ENCODE measurements around the gene RCL1. TPM values are rescaled to one million over a fixed set of nuclear protein-coding genes. Genes with fewer than 3 reads are reported as not detected.
A peak's percentile ranks its signal among the peaks of the same experiment; 100 is the strongest.

Gene RCL1
- total RNA-seq, 1 donor from 2014 or later = 34.5 TPM

GRCh38 chr9:4840018-4840417 lies 47.3 kb downstream of the RCL1 start:
- Mint-ChIP-seq H3K9me3 (no peaks in the 10 kb centered on the region), H3K36me3 (ENCODE audit: low read depth) (peaks cover 80% of the 10 kb centered on the region), H3K27me3 (ENCODE audit: low read depth) (no peaks in the 10 kb centered on the region), H3K4me3 (ENCODE audit: low read depth) (no peak overlapping the region), H3K27ac (peak overlapping the region; percentile 3), H3K4me1 (ENCODE audit: low read depth) (peaks cover 56% of the 10 kb centered on the region)
- intact Hi-C loops (cut with micrococcal nuclease) = no loop called here
- DNase-seq (ENCODE audit: low spot score) = no peak

GRCh38 chr9:4842213-4842612 lies 49.5 kb downstream of the RCL1 start:
- peak overlapping the region; percentile 41 for H3K27ac Mint-ChIP-seq

GRCh38 chr9:4842734-4843133 lies 50.0 kb downstream of the RCL1 start:
- Mint-ChIP-seq H3K36me3 (ENCODE audit: low read depth) (peaks cover 70% of the 10 kb centered on the region), H3K4me1 (ENCODE audit: low read depth) (peaks cover 41% of the 10 kb centered on the region), H3K27me3 (ENCODE audit: low read depth) (no peaks in the 10 kb centered on the region), H3K4me3 (ENCODE audit: low read depth) (no peak overlapping the region), H3K27ac (no peak overlapping the region), H3K9me3 (no peaks in the 10 kb centered on the region)
- no peak for DNase-seq (ENCODE audit: low spot score)
- intact Hi-C loops (cut with micrococcal nuclease) = no loop called here

More at GRCh38 chr9:4842213-4842612, 49.5 kb downstream of the RCL1 start:
- peaks cover 43% of the 10 kb centered on the region for H3K4me1 Mint-ChIP-seq (ENCODE audit: low read depth)
- DNase-seq (ENCODE audit: low spot score) = no peak
- no peaks in the 10 kb centered on the region for H3K9me3 Mint-ChIP-seq
- intact Hi-C loops (cut with micrococcal nuclease) = no loop called here
- H3K27me3 Mint-ChIP-seq (ENCODE audit: low read depth) = no peaks in the 10 kb centered on the region
- H3K4me3 Mint-ChIP-seq (ENCODE audit: low read depth) = no peak overlapping the region
- peaks cover 75% of the 10 kb centered on the region for H3K36me3 Mint-ChIP-seq (ENCODE audit: low read depth)

- H3K27me3 Mint-ChIP-seq (ENCODE audit: low read depth) = no peaks in the 10 kb centered on the region
- H3K4me3 Mint-ChIP-seq (ENCODE audit: low read depth) = no peak overlapping the region
- H3K27ac Mint-ChIP-seq = peak overlapping the region; percentile 25
- H3K4me1 Mint-ChIP-seq (ENCODE audit: low read depth) = peaks cover 30% of the 10 kb centered on the region
- H3K9me3 Mint-ChIP-seq = no peaks in the 10 kb centered on the region
- intact Hi-C loops (cut with micrococcal nuclease) = no loop called here
- no peak for DNase-seq (ENCODE audit: low spot score)
- H3K36me3 Mint-ChIP-seq (ENCODE audit: low read depth) = peaks cover 58% of the 10 kb centered on the region
These were observed 51.5 kb downstream of the RCL1 start for GRCh38 chr9:4844056-4844838.

GRCh38 chr9:4849369-4849768 lies 56.6 kb downstream of the RCL1 start:
- no peak for DNase-seq (ENCODE audit: low spot score)
- Mint-ChIP-seq H3K27ac (no peak overlapping the region), H3K27me3 (ENCODE audit: low read depth) (no peaks in the 10 kb centered on the region), H3K4me3 (ENCODE audit: low read depth) (no peak overlapping the region), H3K9me3 (no peaks in the 10 kb centered on the region), H3K36me3 (ENCODE audit: low read depth) (peaks cover 40% of the 10 kb centered on the region), H3K4me1 (ENCODE audit: low read depth) (peaks cover 6% of the 10 kb centered on the region)
- intact Hi-C loops (cut with micrococcal nuclease) = no loop called here

GRCh38 chr9:4850603-4851310 lies 58.0 kb downstream of the RCL1 start:
- Mint-ChIP-seq H3K9me3 (no peaks in the 10 kb centered on the region), H3K4me3 (ENCODE audit: low read depth) (peak overlapping the region; percentile 40), H3K27me3 (ENCODE audit: low read depth) (no peaks in the 10 kb centered on the region), H3K27ac (peak overlapping the region; percentile 81), H3K36me3 (ENCODE audit: low read depth) (peaks cover 32% of the 10 kb centered on the region), H3K4me1 (ENCODE audit: low read depth) (peaks cover 11% of the 10 kb centered on the region)
- intact Hi-C loops (cut with micrococcal nuclease) = no loop called here
- no peak for DNase-seq (ENCODE audit: low spot score)

GRCh38 chr9:4852419-4852818 lies 59.7 kb downstream of the RCL1 start:
- H3K4me3 Mint-ChIP-seq (ENCODE audit: low read depth) = no peak overlapping the region
- H3K9me3 Mint-ChIP-seq = no peaks in the 10 kb centered on the region
- intact Hi-C loops (cut with micrococcal nuclease) = no loop called here
- peaks cover 26% of the 10 kb centered on the region for H3K4me1 Mint-ChIP-seq (ENCODE audit: low read depth)
- no peak for DNase-seq (ENCODE audit: low spot score)
- H3K27me3 Mint-ChIP-seq (ENCODE audit: low read depth) = no peaks in the 10 kb centered on the region
- peaks cover 35% of the 10 kb centered on the region for H3K36me3 Mint-ChIP-seq (ENCODE audit: low read depth)
- no peak overlapping the region for H3K27ac Mint-ChIP-seq

GRCh38 chr9:4854265-4854590 lies 61.5 kb downstream of the RCL1 start:
- Mint-ChIP-seq H3K27ac (no peak overlapping the region), H3K36me3 (ENCODE audit: low read depth) (peaks cover 52% of the 10 kb centered on the region), H3K9me3 (no peaks in the 10 kb centered on the region), H3K27me3 (ENCODE audit: low read depth) (no peaks in the 10 kb centered on the region), H3K4me1 (ENCODE audit: low read depth) (peaks cover 30% of the 10 kb centered on the region), H3K4me3 (ENCODE audit: low read depth) (no peak overlapping the region)
- intact Hi-C loops (cut with micrococcal nuclease) = no loop called here
- DNase-seq (ENCODE audit: low spot score) = no peak

GRCh38 chr9:4855841-4856240 lies 63.1 kb downstream of the RCL1 start:
- Mint-ChIP-seq H3K36me3 (ENCODE audit: low read depth) (peaks cover 67% of the 10 kb centered on the region), H3K27me3 (ENCODE audit: low read depth) (no peaks in the 10 kb centered on the region), H3K27ac (peak overlapping the region; percentile 30), H3K4me3 (ENCODE audit: low read depth) (no peak overlapping the region), H3K9me3 (no peaks in the 10 kb centered on the region), H3K4me1 (ENCODE audit: low read depth) (peaks cover 32% of the 10 kb centered on the region)
- intact Hi-C loops (cut with micrococcal nuclease) = no loop called here
- no peak for DNase-seq (ENCODE audit: low spot score)

GRCh38 chr9:4857163-4857810 lies 64.5 kb downstream of the RCL1 start:
- no peaks in the 10 kb centered on the region for H3K9me3 Mint-ChIP-seq
- no peak overlapping the region for H3K4me3 Mint-ChIP-seq (ENCODE audit: low read depth)
- H3K4me1 Mint-ChIP-seq (ENCODE audit: low read depth) = peaks cover 41% of the 10 kb centered on the region
- DNase-seq (ENCODE audit: low spot score) = no peak
- intact Hi-C loops (cut with micrococcal nuclease) = loop anchor here (1.0 kb wide), 1 partner anchor 8 kb away; no protein-coding TSS in a partner anchor
- no peaks in the 10 kb centered on the region for H3K27me3 Mint-ChIP-seq (ENCODE audit: low read depth)
- peaks cover 76% of the 10 kb centered on the region for H3K36me3 Mint-ChIP-seq (ENCODE audit: low read depth)
- H3K27ac Mint-ChIP-seq = peak overlapping the region; percentile 42

- intact Hi-C loops (cut with micrococcal nuclease) = no loop called here
- H3K4me3 Mint-ChIP-seq (ENCODE audit: low read depth) = no peak overlapping the region
- no peak for DNase-seq (ENCODE audit: low spot score)
- H3K27me3 Mint-ChIP-seq (ENCODE audit: low read depth) = no peaks in the 10 kb centered on the region
- H3K27ac Mint-ChIP-seq = no peak overlapping the region
- H3K9me3 Mint-ChIP-seq = no peaks in the 10 kb centered on the region
- H3K36me3 Mint-ChIP-seq (ENCODE audit: low read depth) = peaks cover 75% of the 10 kb centered on the region
- peaks cover 46% of the 10 kb centered on the region for H3K4me1 Mint-ChIP-seq (ENCODE audit: low read depth)
These were observed 66.3 kb downstream of the RCL1 start for GRCh38 chr9:4859035-4859434.

- H3K27ac Mint-ChIP-seq = no peak overlapping the region
- peaks cover 52% of the 10 kb centered on the region for H3K4me1 Mint-ChIP-seq (ENCODE audit: low read depth)
- no peaks in the 10 kb centered on the region for H3K27me3 Mint-ChIP-seq (ENCODE audit: low read depth)
- peaks cover 79% of the 10 kb centered on the region for H3K36me3 Mint-ChIP-seq (ENCODE audit: low read depth)
- DNase-seq (ENCODE audit: low spot score) = no peak
- intact Hi-C loops (cut with micrococcal nuclease) = no loop called here
- no peaks in the 10 kb centered on the region for H3K9me3 Mint-ChIP-seq
- H3K4me3 Mint-ChIP-seq (ENCODE audit: low read depth) = no peak overlapping the region
These were observed 67.6 kb downstream of the RCL1 start for GRCh38 chr9:4860383-4860782.

- no peak overlapping the region for H3K4me3 Mint-ChIP-seq (ENCODE audit: low read depth)
- intact Hi-C loops (cut with micrococcal nuclease) = no loop called here
- no peaks in the 10 kb centered on the region for H3K9me3 Mint-ChIP-seq
- H3K4me1 Mint-ChIP-seq (ENCODE audit: low read depth) = peaks cover 52% of the 10 kb centered on the region
- H3K27ac Mint-ChIP-seq = no peak overlapping the region
- H3K36me3 Mint-ChIP-seq (ENCODE audit: low read depth) = peaks cover 81% of the 10 kb centered on the region
- no peak for DNase-seq (ENCODE audit: low spot score)
- no peaks in the 10 kb centered on the region for H3K27me3 Mint-ChIP-seq (ENCODE audit: low read depth)
These were observed 68.4 kb downstream of the RCL1 start for GRCh38 chr9:4861145-4861544.

Measured in activated T-helper 2 cell treated with anti-CD3 and anti-CD28 coated beads, Interferon-gamma antibody, Interleukin-2, Interleukin-4, amounts not matched to agents 10 μg/mL and 5 μg/mL and 100 μg/mL, durations not matched to agents 14 hours and 24 hours and 36 hours (primary cell).